Liver (tissue), 9 donors: ENCODE results near the gene URGCP. TPM values are rescaled to one million over a fixed set of nuclear protein-coding genes. Genes with fewer than 3 reads are reported as not detected.

Experiments used
- DNase-seq: peaks from one replicate; pipeline ENCODE4 v3.0.0-alpha.2; 2017; ENCODE audit warnings: low spot score
- H3K27ac ChIP-seq, 2 donors: one replicate each; pipeline ENCODE4 v1.7.0; 2013; ENCODE audit warnings: inconsistent platforms in 2 of 2, low read length in 2 of 2, control low read depth in 1 of 2, low read depth in 1 of 2, mild to moderate bottlenecking in 1 of 2
- H3K27me3 ChIP-seq, 4 donors: one replicate each; pipeline versions ENCODE4 v1.6.1 to v1.7.0; 2013; ENCODE audit warnings: low read length in 3 of 4, inconsistent platforms in 1 of 4, mild to moderate bottlenecking in 1 of 4, moderate library complexity in 1 of 4; ENCODE audit not compliant: control insufficient read depth in 4 of 4, insufficient read depth in 4 of 4
- H3K36me3 ChIP-seq, 4 donors: one replicate each; pipeline versions ENCODE4 v1.6.1 to v1.7.0; 2013; ENCODE audit warnings: low read length in 3 of 4, mild to moderate bottlenecking in 3 of 4, low read depth in 1 of 4, moderate library complexity in 1 of 4; ENCODE audit not compliant: control insufficient read depth in 4 of 4, insufficient read depth in 3 of 4
- H3K4me1 ChIP-seq, 4 donors: one replicate each; pipeline versions ENCODE4 v1.6.1 to v1.7.0; 2013; ENCODE audit warnings: low read length in 3 of 4, mild to moderate bottlenecking in 3 of 4, moderate library complexity in 1 of 4; ENCODE audit not compliant: control insufficient read depth in 4 of 4, insufficient read depth in 4 of 4
- H3K4me3 ChIP-seq, 3 donors: one replicate each; pipeline versions ENCODE4 v1.6.1 to v1.7.0; 2013; ENCODE audit warnings: low read length in 3 of 3, control low read depth in 1 of 3, low read depth in 1 of 3, mild to moderate bottlenecking in 1 of 3
- H3K9ac ChIP-seq, 2 donors: one replicate each; pipeline ENCODE4 v1.7.0; 2013; ENCODE audit warnings: low read length in 2 of 2, mild to moderate bottlenecking in 2 of 2, moderate library complexity in 2 of 2, control low read depth in 1 of 2, low read depth in 1 of 2
- H3K9me3 ChIP-seq, 4 donors: one replicate each; pipeline versions ENCODE4 v1.6.1 to v1.7.0; 2013; ENCODE audit warnings: low read length in 3 of 4; ENCODE audit not compliant: control insufficient read depth in 4 of 4
- CTCF ChIP-seq: fragments of 150-350 bp; IDR thresholded peaks from 2 replicates; pipeline ENCODE4 v1.5.1; 2017; ENCODE audit warnings: improper control_type of control experiment, low read depth, low read length; ENCODE audit not compliant: missing input control
- EGR1 ChIP-seq, 2 donors: IDR thresholded peaks; 2 replicates each; pipeline ENCODE4 v1.6.1; 2016 to 2018; ENCODE audit warnings: antibody characterized with exemption in 2 of 2, low read depth in 2 of 2
- FOXA1 ChIP-seq: IDR thresholded peaks from 2 replicates; pipeline ENCODE4 v1.6.1; 2016; ENCODE audit warnings: antibody characterized with exemption
- FOXA2 ChIP-seq: IDR thresholded peaks from 2 replicates; pipeline ENCODE4 v1.6.1; 2016; ENCODE audit warnings: antibody characterized with exemption
- GABPA ChIP-seq, 2 donors: IDR thresholded peaks in 1 of 2; conservative IDR thresholded peaks in 1 of 2; 2 replicates each; pipeline ENCODE4 v1.6.1; 2016; ENCODE audit warnings: antibody characterized with exemption in 2 of 2, mild to moderate bottlenecking in 1 of 2, moderate library complexity in 1 of 2
- HNF4A ChIP-seq, 2 donors: conservative IDR thresholded peaks; 2 replicates each; pipeline ENCODE4 v1.6.1; 2016; ENCODE audit warnings: antibody characterized with exemption in 2 of 2, mild to moderate bottlenecking in 2 of 2
- HNF4G ChIP-seq: IDR thresholded peaks from 2 replicates; pipeline ENCODE4 v1.6.1; 2016; ENCODE audit warnings: antibody characterized with exemption
- JUND ChIP-seq, 2 donors: IDR thresholded peaks; 2 replicates each; pipeline ENCODE4 v1.6.1; 2016; ENCODE audit warnings: antibody characterized with exemption in 2 of 2
- MAX ChIP-seq: IDR thresholded peaks from 2 replicates; pipeline ENCODE4 v1.6.1; 2016; ENCODE audit warnings: antibody characterized with exemption
- RAD21 ChIP-seq, 2 donors: IDR thresholded peaks; 2 replicates each; pipeline ENCODE4 v1.6.1; 2016; ENCODE audit warnings: antibody characterized with exemption in 2 of 2, mild to moderate bottlenecking in 2 of 2
- RXRA ChIP-seq, 2 donors: IDR thresholded peaks; 2 replicates each; pipeline ENCODE4 v1.6.1; 2017 to 2018; ENCODE audit warnings: antibody characterized with exemption in 2 of 2, mild to moderate bottlenecking in 1 of 2
- SP1 ChIP-seq: IDR thresholded peaks from 2 replicates; pipeline ENCODE4 v1.6.1; 2018; ENCODE audit warnings: antibody characterized with exemption, mild to moderate bottlenecking
- TAF1 ChIP-seq: conservative IDR thresholded peaks from 2 replicates; pipeline ENCODE4 v1.6.1; 2016; ENCODE audit warnings: antibody characterized with exemption, mild to moderate bottlenecking
- YY1 ChIP-seq: IDR thresholded peaks from 2 replicates; pipeline ENCODE4 v1.6.1; 2016; ENCODE audit warnings: antibody characterized with exemption, mild to moderate bottlenecking
- ZBTB33 ChIP-seq: IDR thresholded peaks from 2 replicates; pipeline ENCODE4 v1.6.1; 2016; ENCODE audit warnings: antibody characterized with exemption
- WGBS: extraction: QIAGEN DNeasy Blood & Tissue Kit; methylation state at CpG from one replicate; pipeline ENCODE4 v1.1.7; 2013; 5-methylcytosine and 5-hydroxymethylcytosine counted together
- polyA plus RNA-seq, 2 donors: library from polyadenylated mRNA; stranded (reverse) in 1 of 2; unstranded in 1 of 2; fragments of 200-250 nt in 1 of 2; fragments of >200 nt in 1 of 2; fragmentation: Nextera tagmentation in 1 of 2; extraction: Ambion mirVana in 1 of 2; gene quantifications; one replicate each; pipeline versions ENCODE4 v1.2.1 to v1.2.3, GENCODE V29; 2013 to 2015
- total RNA-seq, 2 donors: library from RNA; depleted of rRNA; stranded (reverse); fragments of >200 nt; gene quantifications; one replicate each; pipeline ENCODE4 v1.2.3, GENCODE V29; 2014
- TF ChIP-seq, protein P1 (sequence below): IDR thresholded peaks from 2 replicates; pipeline ENCODE4 v1.6.1; 2016; ENCODE audit warnings: antibody characterized with exemption
- TF ChIP-seq, protein P2 (sequence below): IDR thresholded peaks from 2 replicates; pipeline ENCODE4 v1.6.1; 2016; ENCODE audit warnings: antibody characterized with exemption, mild to moderate bottlenecking
- donor health status: healthy.
- donor health status: healthy.
- donor health status: healthy.
- donor health status: healthy.
- donor health status: healthy.

The URGCP gene
- total and polyA plus RNA-seq, 4 donors, result 7.2 to 28.4 (median 13.0) TPM

- Histone ChIP-seq H3K36me3 (peaks cover 0 to 8% (median 1%) of the 10 kb centered on the region in 4 donors), H3K4me1 (peaks cover under 1 to 7% (median 4%) of the 10 kb centered on the region in 4 donors), H3K9me3 (no peaks in the 10 kb centered on the region), H3K27ac (no peak overlapping the region), H3K27me3 (no peaks in the 10 kb centered on the region), H3K4me3 (no peak overlapping the region), H3K9ac (no peak overlapping the region)
- no peak for DNase-seq
- 97% methylated on average over 4 of the region's 4 CpGs for WGBS
- TF ChIP-seq ZBTB33, result no peak
- TF ChIP-seq TAF1, result no peak
- TF ChIP-seq HNF4A (conservative IDR thresholded peaks at IDR 0.05), result no peak
- TF ChIP-seq YY1, result no peak
- no peak for TF ChIP-seq GABPA (IDR thresholded peaks at IDR 0.05 in 1 of 2, conservative IDR thresholded peaks at IDR 0.05 in 1 of 2)
- TF ChIP-seq SP1, result no peak
- no peak for TF ChIP-seq RAD21 (IDR thresholded peaks at IDR 0.05)
- no peak for TF ChIP-seq CTCF
- TF ChIP-seq FOXA1, result no peak
- TF ChIP-seq HNF4G, result no peak
- no peak for TF ChIP-seq RXRA (IDR thresholded peaks at IDR 0.05)
- TF ChIP-seq, protein P1, sequence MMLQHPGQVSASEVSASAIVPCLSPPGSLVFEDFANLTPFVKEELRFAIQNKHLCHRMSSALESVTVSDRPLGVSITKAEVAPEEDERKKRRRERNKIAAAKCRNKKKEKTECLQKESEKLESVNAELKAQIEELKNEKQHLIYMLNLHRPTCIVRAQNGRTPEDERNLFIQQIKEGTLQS, result no peak
- no peak for TF ChIP-seq JUND (IDR thresholded peaks at IDR 0.05)
- no peak for TF ChIP-seq EGR1 (IDR thresholded peaks at IDR 0.05; ENCODE audit: low read depth in 2 of 2)
Observed at GRCh38 chr7:43944286-43944685, 37.9 kb upstream of the URGCP start.

DNA sequence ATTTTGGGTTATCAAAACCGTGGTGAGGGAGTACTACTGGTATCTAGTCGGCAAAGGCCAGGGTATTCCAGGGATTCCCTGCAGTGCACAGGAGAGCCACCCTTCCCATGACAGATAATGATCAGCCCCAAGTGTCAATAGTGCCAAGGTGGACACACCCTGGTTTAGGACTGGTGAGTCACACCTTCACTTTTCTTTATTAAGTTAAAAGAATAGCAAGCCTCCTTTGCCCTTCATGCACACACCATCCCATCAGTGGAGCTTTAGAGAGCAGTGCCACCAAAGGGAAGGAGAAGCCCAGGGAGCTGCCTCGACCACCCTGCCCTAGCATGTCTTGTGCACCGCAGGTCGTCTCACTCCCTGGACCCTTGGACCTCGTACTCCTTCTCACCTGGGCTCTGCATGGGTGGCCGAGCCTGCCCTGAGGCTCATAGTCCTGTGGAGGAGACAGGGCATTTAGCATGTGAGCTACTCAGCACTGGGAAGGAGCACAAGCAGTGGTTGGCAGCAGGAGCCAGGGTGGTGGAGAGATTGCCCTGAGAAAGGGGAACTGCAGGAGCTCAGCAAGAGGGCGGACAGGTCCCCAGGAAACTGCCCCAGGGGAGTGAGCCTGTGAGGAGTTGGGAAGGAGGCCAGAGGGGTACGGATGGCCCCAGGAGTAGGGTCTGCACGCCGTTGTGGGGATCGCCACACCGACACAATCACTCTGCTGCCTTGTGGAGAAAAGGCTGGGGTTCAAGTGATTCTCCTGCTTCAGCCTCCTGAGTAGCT, 37.2 kb upstream of the URGCP start:
- Histone ChIP-seq H3K9ac (no peak overlapping the region), H3K36me3 (peaks cover 0 to 1% (median 0%) of the 10 kb centered on the region in 4 donors), H3K4me1 (peaks cover 5 to 14% (median 11%) of the 10 kb centered on the region in 4 donors), H3K9me3 (no peaks in the 10 kb centered on the region), H3K4me3 (no peak overlapping the region), H3K27me3 (no peaks in the 10 kb centered on the region), H3K27ac (no peak overlapping the region)
- 81% methylated on average over 13 of the region's 13 CpGs for WGBS
- DNase-seq, result no peak
- TF ChIP-seq EGR1 (IDR thresholded peaks at IDR 0.05; ENCODE audit: low read depth in 2 of 2), result no peak
- no peak for TF ChIP-seq HNF4A (conservative IDR thresholded peaks at IDR 0.05)
- TF ChIP-seq MAX, result no peak
- no peak for TF ChIP-seq JUND (IDR thresholded peaks at IDR 0.05)
- no peak for TF ChIP-seq HNF4G
- no peak for TF ChIP-seq ZBTB33
- no peak for TF ChIP-seq GABPA (IDR thresholded peaks at IDR 0.05 in 1 of 2, conservative IDR thresholded peaks at IDR 0.05 in 1 of 2)
- no peak for TF ChIP-seq FOXA1
- no peak for TF ChIP-seq YY1
- TF ChIP-seq FOXA2, result no peak
- no peak for TF ChIP-seq CTCF
- no peak for TF ChIP-seq RAD21 (IDR thresholded peaks at IDR 0.05)
- TF ChIP-seq SP1, result no peak
- TF ChIP-seq RXRA (IDR thresholded peaks at IDR 0.05), result no peak
- no peak for TF ChIP-seq TAF1
- TF ChIP-seq, protein P2, sequence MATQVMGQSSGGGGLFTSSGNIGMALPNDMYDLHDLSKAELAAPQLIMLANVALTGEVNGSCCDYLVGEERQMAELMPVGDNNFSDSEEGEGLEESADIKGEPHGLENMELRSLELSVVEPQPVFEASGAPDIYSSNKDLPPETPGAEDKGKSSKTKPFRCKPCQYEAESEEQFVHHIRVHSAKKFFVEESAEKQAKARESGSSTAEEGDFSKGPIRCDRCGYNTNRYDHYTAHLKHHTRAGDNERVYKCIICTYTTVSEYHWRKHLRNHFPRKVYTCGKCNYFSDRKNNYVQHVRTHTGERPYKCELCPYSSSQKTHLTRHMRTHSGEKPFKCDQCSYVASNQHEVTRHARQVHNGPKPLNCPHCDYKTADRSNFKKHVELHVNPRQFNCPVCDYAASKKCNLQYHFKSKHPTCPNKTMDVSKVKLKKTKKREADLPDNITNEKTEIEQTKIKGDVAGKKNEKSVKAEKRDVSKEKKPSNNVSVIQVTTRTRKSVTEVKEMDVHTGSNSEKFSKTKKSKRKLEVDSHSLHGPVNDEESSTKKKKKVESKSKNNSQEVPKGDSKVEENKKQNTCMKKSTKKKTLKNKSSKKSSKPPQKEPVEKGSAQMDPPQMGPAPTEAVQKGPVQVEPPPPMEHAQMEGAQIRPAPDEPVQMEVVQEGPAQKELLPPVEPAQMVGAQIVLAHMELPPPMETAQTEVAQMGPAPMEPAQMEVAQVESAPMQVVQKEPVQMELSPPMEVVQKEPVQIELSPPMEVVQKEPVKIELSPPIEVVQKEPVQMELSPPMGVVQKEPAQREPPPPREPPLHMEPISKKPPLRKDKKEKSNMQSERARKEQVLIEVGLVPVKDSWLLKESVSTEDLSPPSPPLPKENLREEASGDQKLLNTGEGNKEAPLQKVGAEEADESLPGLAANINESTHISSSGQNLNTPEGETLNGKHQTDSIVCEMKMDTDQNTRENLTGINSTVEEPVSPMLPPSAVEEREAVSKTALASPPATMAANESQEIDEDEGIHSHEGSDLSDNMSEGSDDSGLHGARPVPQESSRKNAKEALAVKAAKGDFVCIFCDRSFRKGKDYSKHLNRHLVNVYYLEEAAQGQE, result no peak
